NOMO-1 treated with DMSO at 0.1 percent for 48 hours (cell line): ENCODE data around the gene ATG4A.
A peak's percentile ranks its signal among the peaks of the same experiment; 100 is the strongest.

Experiments
- DNase-seq: peaks from one replicate; lab custom pipeline; 2025; ENCODE audit not compliant: unreplicated experiment; lab: John Stamatoyannopoulos, UW

The ATG4A gene

GRCh38 chrX:108167211-108167872 lies 75.8 kb downstream of the ATG4A start:
- no peak for DNase-seq

- DNase-seq = no peak
Observed at GRCh38 chrX:108168961-108169740, 77.6 kb downstream of the ATG4A start.

- no peak for DNase-seq
Observed at GRCh38 chrX:108169768-108170167, 78.2 kb downstream of the ATG4A start.

- DNase-seq = no peak
Observed at GRCh38 chrX:108171671-108172070, 80.1 kb downstream of the ATG4A start.

- no peak for DNase-seq
Observed at GRCh38 chrX:108173874-108174273, 82.3 kb downstream of the ATG4A start.

- DNase-seq = no peak
Observed at GRCh38 chrX:108177351-108178142, 86.0 kb downstream of the ATG4A start.

GRCh38 chrX:108178143-108178498 lies 86.5 kb downstream of the ATG4A start:
- no peak for DNase-seq

- no peak for DNase-seq
Observed at GRCh38 chrX:108186811-108187210, 95.2 kb downstream of the ATG4A start.

GRCh38 chrX:108198420-108198819 lies 106.8 kb downstream of the ATG4A start:
- DNase-seq = no peak

- no peak for DNase-seq
Observed at GRCh38 chrX:108199041-108199440, 107.5 kb downstream of the ATG4A start.

- DNase-seq = peak; percentile 1
Observed at GRCh38 chrX:108199691-108200090, 108.1 kb downstream of the ATG4A start.

GRCh38 chrX:108203540-108203939 lies 112.0 kb downstream of the ATG4A start:
- DNase-seq = no peak
